Stimulated activated CD8-positive, alpha-beta memory T cell treated with anti-CD3 and anti-CD28 coated beads, Interleukin-4, amount 100 ng/mL, for 4 hours (primary cell): Measurements from ENCODE around the gene ENAH.

Experiments used
- DNase-seq, 2 donors: peaks; one replicate each; pipeline ENCODE4 v3.0.0-alpha.2; 2020; ENCODE audit warnings: low read depth in 2 of 2, low spot score in 1 of 2

ENAH gene

GRCh38 chr1:225461533-225462428, 191.1 kb downstream of the ENAH start:
- no peak for DNase-seq

- peak in 1 of 2 donors; percentile 70 for DNase-seq
Observed at GRCh38 chr1:225460737-225461532, 192.0 kb downstream of the ENAH start.

- DNase-seq: no peak
Observed at GRCh38 chr1:225460021-225460736, 192.7 kb downstream of the ENAH start.

- DNase-seq: no peak
Observed at GRCh38 chr1:225458222-225458631, 194.7 kb downstream of the ENAH start.

- DNase-seq: peak; percentile 63 to 82
Observed at GRCh38 chr1:225454733-225455132, 198.2 kb downstream of the ENAH start.

- no peak for DNase-seq
Observed at GRCh38 chr1:225453797-225454648, 198.9 kb downstream of the ENAH start.

- no peak for DNase-seq
Observed at GRCh38 chr1:225451840-225452515, 200.9 kb downstream of the ENAH start.

GRCh38 chr1:225451340-225451739, 201.6 kb downstream of the ENAH start:
- DNase-seq: no peak

GRCh38 chr1:225450491-225451191, 202.3 kb downstream of the ENAH start:
- no peak for DNase-seq

GRCh38 chr1:225449774-225450173, 203.1 kb downstream of the ENAH start:
- no peak for DNase-seq

- no peak for DNase-seq
Observed at GRCh38 chr1:225449261-225449660, 203.7 kb downstream of the ENAH start.

- DNase-seq: no peak
Observed at GRCh38 chr1:225448146-225448805, 204.6 kb downstream of the ENAH start.

GRCh38 chr1:225447650-225448089, 205.3 kb downstream of the ENAH start:
- DNase-seq: no peak

- DNase-seq: no peak
Observed at GRCh38 chr1:225446981-225447615, 205.8 kb downstream of the ENAH start.

- DNase-seq: no peak
Observed at GRCh38 chr1:225446595-225446960, 206.3 kb downstream of the ENAH start.

GRCh38 chr1:225445639-225446594, 207.0 kb downstream of the ENAH start:
- no peak for DNase-seq

- DNase-seq: no peak
Observed at GRCh38 chr1:225442123-225442505, 210.8 kb downstream of the ENAH start.
